Stimulated activated CD8-positive, alpha-beta memory T cell treated with anti-CD3 and anti-CD28 coated beads, Interleukin-12 subunit alpha, Interleukin-12 subunit beta, amount 100 ng/mL, for 1 hour (primary cell): ENCODE data around the gene TEX55.
"Not testable (repeated sequence)": the region's sequence is repeated elsewhere in the genome, so short reads cannot be mapped to it uniquely, and the experiment has no call there.

Experiments
- DNase-seq: peaks from one replicate; pipeline ENCODE4 v3.0.0-alpha.2; 2020; ENCODE audit warnings: low read depth

TEX55 gene

GRCh38 chr3:119160815-119161214, 14.8 kb downstream of the TEX55 start:
- no peak for DNase-seq

DNA sequence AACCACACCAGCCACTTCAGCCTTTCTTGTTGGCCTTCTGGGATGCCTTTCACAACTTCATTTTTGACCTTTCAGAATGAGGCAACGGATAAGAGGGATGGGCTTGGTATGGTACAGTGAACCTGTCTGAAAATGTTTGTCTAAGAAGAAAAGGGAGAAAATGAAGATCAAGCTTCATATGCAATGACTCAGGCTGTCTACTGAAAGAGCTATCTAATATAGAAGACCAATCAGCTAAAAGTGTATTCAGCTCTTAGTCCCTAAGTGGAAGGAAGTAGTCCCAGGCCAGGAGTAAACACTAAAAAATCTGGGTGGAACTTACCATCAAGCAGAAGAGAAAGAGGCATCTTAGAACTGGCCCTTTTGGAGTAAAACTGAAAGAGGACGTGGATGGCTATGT, 15.3 kb downstream of the TEX55 start:
- no peak for DNase-seq

DNA sequence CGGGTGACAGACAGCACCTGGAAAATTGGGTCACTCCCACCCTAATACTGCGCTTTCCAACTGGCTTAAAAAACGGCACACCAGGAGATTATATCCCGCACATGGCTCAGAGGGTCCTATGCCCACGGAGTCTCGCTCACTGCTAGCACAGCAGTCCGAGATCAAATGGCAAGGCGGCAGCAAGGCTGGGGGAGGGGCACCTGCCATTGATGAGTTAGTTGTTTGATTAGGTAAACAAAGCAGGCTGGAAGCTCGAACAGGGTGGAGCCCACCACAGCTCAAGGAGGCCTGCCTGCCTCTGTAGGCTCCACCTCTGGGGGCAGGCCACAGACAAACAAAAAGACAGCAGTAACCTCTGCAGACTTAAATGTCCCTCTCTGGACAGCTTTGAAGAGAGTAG, 18.8 kb downstream of the TEX55 start:
- not testable (repeated sequence) for DNase-seq

GRCh38 chr3:119170821-119171220, 24.9 kb downstream of the TEX55 start:
- no peak for DNase-seq

- no peak for DNase-seq
These were observed 27.4 kb downstream of the TEX55 start, which contains the start of gene UPK1B for GRCh38 chr3:119173325-119173724. Gene UPK1B, plus strand, starts transcription at chr3:119173598. Its CDS starts 13,144 bp downstream, at chr3:119186742.

- no peak for DNase-seq
These were observed 30.1 kb downstream of the TEX55 start for GRCh38 chr3:119175872-119176756.

DNA sequence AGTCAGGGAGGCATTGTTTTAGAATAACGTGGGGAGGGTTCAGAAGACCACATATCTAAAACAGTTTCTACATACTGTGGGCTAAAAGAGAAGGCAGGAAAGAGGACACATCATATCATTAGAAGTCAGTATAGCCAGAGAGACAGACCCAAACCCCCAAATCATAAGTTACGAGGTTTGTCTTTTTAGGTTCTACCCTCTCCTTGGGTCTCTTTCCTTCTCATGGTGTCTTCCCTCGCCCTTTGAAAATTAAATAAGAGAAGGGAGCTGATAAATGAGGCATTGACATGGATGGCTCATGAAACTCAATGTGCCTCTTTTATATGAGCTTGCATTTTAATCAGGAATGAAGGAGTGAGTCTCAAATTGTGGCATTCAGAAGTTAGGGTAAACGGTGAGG, 30.8 kb downstream of the TEX55 start:
- DNase-seq = no peak

- no peak for DNase-seq
These were observed 31.4 kb downstream of the TEX55 start for GRCh38 chr3:119177321-119177720.

GRCh38 chr3:119181765-119182164, 35.8 kb downstream of the TEX55 start:
- DNase-seq = no peak

GRCh38 chr3:119184111-119184510, 38.1 kb downstream of the TEX55 start:
- DNase-seq = no peak

GRCh38 chr3:119184796-119185570, 39.0 kb downstream of the TEX55 start:
- no peak for DNase-seq

GRCh38 chr3:119187266-119187665, 41.3 kb downstream of the TEX55 start:
- DNase-seq = no peak

- DNase-seq = no peak
These were observed 45.8 kb downstream of the TEX55 start for GRCh38 chr3:119191800-119192199.

- no peak for DNase-seq
These were observed 48.5 kb downstream of the TEX55 start for GRCh38 chr3:119194237-119195150.

DNA sequence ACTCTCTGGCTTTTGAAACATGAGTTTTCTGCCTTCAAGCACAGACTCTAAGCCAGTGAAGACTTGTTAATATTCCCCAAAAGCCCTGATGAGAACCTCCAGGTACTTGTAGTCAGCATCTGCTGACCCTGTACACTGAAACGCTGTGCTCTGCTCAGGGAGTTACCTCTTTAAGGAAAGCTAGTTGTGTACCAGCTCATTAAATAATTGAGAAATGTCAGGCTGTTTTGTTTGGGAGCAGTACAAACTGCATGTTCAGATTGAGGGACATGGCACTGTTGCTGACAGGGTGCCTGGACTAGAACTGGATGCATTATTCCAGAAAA, 49.1 kb downstream of the TEX55 start:
- DNase-seq = no peak

- no peak for DNase-seq
These were observed 49.9 kb downstream of the TEX55 start for GRCh38 chr3:119195911-119196310.
